Bronchial epithelial cell (primary cell): ENCODE measurements around the gene PMEL. TPM values are rescaled to one million over a fixed set of nuclear protein-coding genes. Genes with fewer than 3 reads are reported as not detected.
A peak's percentile ranks its signal among the peaks of the same experiment; 100 is the strongest.

Experiments used
- DNase-seq: peaks from one replicate; pipeline ENCODE4 v3.0.0-alpha.2; 2010; ENCODE audit warnings: low read depth
- FAIRE-seq: peaks from 2 replicates; lab custom pipeline; 2011; peaks lifted over from hg19 to GRCh38; lab: Jason Lieb, UNC
- H3K27me3 ChIP-seq: 2 replicates; pipeline ENCODE4 v1.5.1; 2011; ENCODE audit warnings: low read length; ENCODE audit not compliant: control insufficient read depth, insufficient read depth
- H3K36me3 ChIP-seq: 2 replicates; pipeline ENCODE4 v1.5.1; 2011; ENCODE audit warnings: low read length; ENCODE audit not compliant: control insufficient read depth, insufficient read depth
- H3K4me3 ChIP-seq: 2 replicates; pipeline ENCODE4 v1.5.1; 2011; ENCODE audit warnings: mild to moderate bottlenecking, low read depth, low read length, control low read depth
- CTCF ChIP-seq: IDR thresholded peaks from 2 replicates; pipeline ENCODE4 v1.5.1; 2011; ENCODE audit warnings: mild to moderate bottlenecking, moderate library complexity, low read length, control low read depth, inconsistent platforms; ENCODE audit not compliant: insufficient read depth, severe bottlenecking
- total RNA-seq: library from RNA; depleted of rRNA; stranded (reverse); fragments of >200 nt; gene quantifications from 2 replicates; pipeline ENCODE4 v1.2.1, GENCODE V29; 2014

Gene PMEL
- total RNA-seq, 1 donor from 2014 or later = 2.6 TPM

- peaks cover 3% of the 10 kb centered on the region for H3K36me3 ChIP-seq
- H3K4me3 ChIP-seq = no peak overlapping the region
- FAIRE-seq (no peak), DNase-seq (no peak)
- H3K27me3 ChIP-seq = no peaks in the 10 kb centered on the region
- TF ChIP-seq CTCF = no peak
Observed at GRCh38 chr12:55915482-55915859, 50.4 kb downstream of the PMEL start.

- Histone ChIP-seq H3K36me3 (peaks cover 3% of the 10 kb centered on the region), H3K4me3 (no peak overlapping the region), H3K27me3 (no peaks in the 10 kb centered on the region)
- FAIRE-seq (no peak), DNase-seq (no peak)
- no peak for TF ChIP-seq CTCF
Observed at GRCh38 chr12:55912908-55913307, 52.9 kb downstream of the PMEL start.

- H3K36me3 ChIP-seq = peaks cover 2% of the 10 kb centered on the region
- TF ChIP-seq CTCF = no peak
- H3K27me3 ChIP-seq = no peaks in the 10 kb centered on the region
- no peak overlapping the region for H3K4me3 ChIP-seq
- FAIRE-seq (no peak), DNase-seq (no peak)
Observed at GRCh38 chr12:55909513-55909884, 56.3 kb downstream of the PMEL start.

- Histone ChIP-seq H3K4me3 (no peak overlapping the region), H3K36me3 (peaks cover 2% of the 10 kb centered on the region), H3K27me3 (no peaks in the 10 kb centered on the region)
- DNase-seq (no peak), FAIRE-seq (no peak)
- no peak for TF ChIP-seq CTCF
Observed at GRCh38 chr12:55908726-55909512, 56.9 kb downstream of the PMEL start.

GRCh38 chr12:55906056-55906455 lies 59.8 kb downstream of the PMEL start:
- H3K27me3 ChIP-seq = no peaks in the 10 kb centered on the region
- no peak for TF ChIP-seq CTCF
- DNase-seq = peak; percentile 76
- no peak overlapping the region for H3K4me3 ChIP-seq
- H3K36me3 ChIP-seq = peaks cover 4% of the 10 kb centered on the region
- FAIRE-seq = no peak

Other genes with a start within 250 kb of the PMEL start
- 64.5 and 89.1 TPM in 2 replicates for gene BLOC1S1, start 250.0 kb downstream of the PMEL start, total RNA-seq
- 1.1 and 2.3 TPM in 2 replicates for gene RDH5, start 245.6 kb downstream of the PMEL start, total RNA-seq
- 1,301 and 1,307 TPM in 2 replicates for gene CD63, start 237.0 kb downstream of the PMEL start, total RNA-seq
- 0.13 and 0.26 TPM in 2 replicates for gene GDF11, start 222.9 kb downstream of the PMEL start, total RNA-seq
- 68.7 and 111 TPM in 2 replicates for gene SARNP, start 148.3 kb downstream of the PMEL start, total RNA-seq
- 46.1 and 52.0 TPM in 2 replicates for gene ORMDL2, start 148.0 kb downstream of the PMEL start, total RNA-seq
- gene DNAJC14, start 136.5 kb downstream of the PMEL start, total RNA-seq = 34.3 and 38.4 TPM in 2 replicates
- gene MMP19, start 123.1 kb downstream of the PMEL start, total RNA-seq = 0.13 and 0.53 TPM in 2 replicates
- 34.0 and 56.3 TPM in 2 replicates for gene PYM1, start 38.1 kb downstream of the PMEL start, total RNA-seq
- 81.9 and 88.5 TPM in 2 replicates for gene DGKA, start 34.9 kb downstream of the PMEL start, total RNA-seq
- 5.2 and 6.8 TPM in 2 replicates for gene CDK2, start 788 bp upstream of the PMEL start, total RNA-seq
- 30.8 and 48.8 TPM in 2 replicates for gene RAB5B, start 8.0 kb upstream of the PMEL start, total RNA-seq
- 2.1 and 3.6 TPM in 2 replicates for gene SUOX, start 31.2 kb upstream of the PMEL start, total RNA-seq
- 0.26 and 0.64 TPM in 2 replicates for gene IKZF4, start 55.0 kb upstream of the PMEL start, total RNA-seq
- gene RPS26, start 75.9 kb upstream of the PMEL start, total RNA-seq = 32.8 and 201 TPM in 2 replicates
- 21.1 and 59.8 TPM in 2 replicates for gene ERBB3, start 114.1 kb upstream of the PMEL start, total RNA-seq
- 168 and 172 TPM in 2 replicates for gene PA2G4, start 138.5 kb upstream of the PMEL start, total RNA-seq
- 3,411 and 3,733 TPM in 2 replicates for gene RPL41, start 150.6 kb upstream of the PMEL start, total RNA-seq
- gene ZC3H10, start 152.2 kb upstream of the PMEL start, total RNA-seq = 3.5 and 4.5 TPM in 2 replicates
- 253 and 304 TPM in 2 replicates for gene ESYT1, start 162.2 kb upstream of the PMEL start, total RNA-seq
- gene MYL6B, start 186.5 kb upstream of the PMEL start, total RNA-seq = 27.4 and 33.5 TPM in 2 replicates
- 590 and 1,212 TPM in 2 replicates for gene MYL6, start 192.3 kb upstream of the PMEL start, total RNA-seq
- 14.0 and 20.4 TPM in 2 replicates for gene SMARCC2, start 223.4 kb upstream of the PMEL start, total RNA-seq